Skin epidermis (tissue), 12 donors: ENCODE results near the gene FOXC2.
A peak's percentile ranks its signal among the peaks of the same experiment; 100 is the strongest.

Source experiments
- H3K27ac ChIP-seq, 21 experiments: fragments of 200-600 bp; sonication (generic) in 11 of 21; one replicate each; pipeline ENCODE4 v1.5.0; 2020; ENCODE audit warnings: mild to moderate bottlenecking in 3 of 21, inconsistent platforms in 2 of 21, moderate library complexity in 2 of 21
- H3K4me3 ChIP-seq, 7 experiments: fragments of 200-600 bp; sonication (generic) in 2 of 7; one replicate each; pipeline ENCODE4 v1.5.0; 2020; ENCODE audit warnings: inconsistent platforms in 2 of 7, mild to moderate bottlenecking in 2 of 7, moderate library complexity in 1 of 7

Gene FOXC2

DNA sequence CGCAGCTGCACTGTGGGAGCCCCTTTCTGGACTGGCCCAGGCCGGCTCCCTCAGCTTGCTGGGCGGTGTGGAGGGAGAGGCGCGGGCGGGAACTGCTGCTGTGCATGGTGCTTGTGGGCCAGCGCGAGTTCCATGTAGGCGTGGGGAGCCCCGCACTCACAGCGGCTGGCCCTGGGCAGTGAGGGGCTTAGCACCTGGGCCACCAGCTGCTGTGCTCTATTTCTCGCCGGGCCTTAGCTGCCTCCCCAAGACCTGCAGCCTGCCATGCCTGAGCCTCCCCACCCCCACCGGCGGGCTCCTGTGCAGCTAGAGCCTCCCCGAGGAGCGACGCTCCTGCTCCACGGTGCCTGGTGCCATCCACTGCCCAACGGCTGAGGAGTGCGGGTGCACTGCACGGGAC, 13.3 kb upstream of the FOXC2 start:
- Histone ChIP-seq H3K27ac (no peak overlapping the region), H3K4me3 (no peak overlapping the region)

DNA sequence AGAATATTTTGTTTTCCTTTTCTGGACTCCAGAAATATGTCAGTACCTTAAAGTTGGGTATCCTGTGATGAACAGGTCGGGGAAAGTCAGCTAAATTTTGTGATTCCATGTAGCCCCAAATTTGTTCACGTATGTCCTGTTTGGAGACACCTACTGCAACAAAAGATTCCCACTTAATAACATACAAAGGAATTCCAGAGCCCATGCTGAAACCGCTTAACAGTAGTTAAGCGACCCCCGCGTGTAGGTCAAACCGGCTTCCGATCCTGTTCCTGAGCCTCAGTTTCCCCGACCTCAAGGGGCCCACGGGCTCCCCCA, 12.1 kb upstream of the FOXC2 start:
- peak overlapping the region; percentile 46 to 99 (median 92) for H3K27ac ChIP-seq

GRCh38 chr16:86554917-86555703, 11.5 kb upstream of the FOXC2 start, which contains the start of gene MTHFSD:
MTHFSD (minus strand) TSS chr16:86555235; CDS start chr16:86555184, 51 bp downstream.
- Histone ChIP-seq H3K27ac (peak within 1 kb of the TSS; percentile 46 to 99 (median 92)), H3K4me3 (peak within 1 kb of the TSS; percentile 82 to 96 (median 87))

More for the DNA sequence above, 12.1 kb upstream of the FOXC2 start:
- H3K4me3 ChIP-seq: peak overlapping the region; percentile 82 to 96 (median 87)

DNA sequence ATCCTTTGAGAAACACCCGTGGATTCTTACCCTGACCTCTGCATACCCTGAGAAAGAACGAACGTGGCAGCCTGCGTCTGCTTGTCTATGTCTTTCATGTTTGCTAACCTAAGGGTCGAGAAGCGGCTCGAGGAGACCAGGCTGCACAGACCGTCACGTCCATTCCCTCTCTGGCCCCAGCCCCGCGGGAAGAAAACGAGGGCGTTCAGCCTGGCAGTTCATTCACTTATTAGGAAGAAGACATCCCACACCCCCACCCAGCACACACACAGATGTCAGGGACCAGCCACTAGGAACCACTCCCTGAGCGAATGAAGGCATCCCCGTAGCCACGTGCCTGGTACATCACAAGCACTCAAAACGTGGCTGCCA, 10.9 kb upstream of the FOXC2 start:
- peak overlapping the region in 17 of 21 experiments; percentile 78 to 99 (median 94) for H3K27ac ChIP-seq
- H3K4me3 ChIP-seq: peak overlapping the region; percentile 82 to 96 (median 87)

DNA sequence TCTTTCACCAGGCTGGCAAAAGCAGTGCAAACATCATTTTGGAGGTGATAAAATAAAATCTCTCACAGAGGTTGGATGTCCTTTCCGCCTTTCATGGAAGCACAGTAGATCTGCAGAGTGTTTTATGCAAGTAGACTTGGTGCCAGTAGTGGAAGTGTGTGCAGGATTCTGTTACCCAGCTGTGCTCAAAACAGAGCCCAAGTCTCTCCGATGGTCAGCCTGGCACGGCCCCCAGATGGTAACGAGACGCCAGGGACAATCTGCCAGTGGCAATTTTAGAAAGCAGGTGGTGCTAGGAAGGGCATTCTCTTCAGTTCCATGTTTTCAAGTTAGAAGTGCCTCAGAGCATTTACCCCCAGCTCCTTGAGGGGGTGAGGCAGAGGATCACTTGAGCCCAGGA, 10.1 kb upstream of the FOXC2 start:
- no peak overlapping the region for H3K27ac ChIP-seq
- H3K4me3 ChIP-seq: no peak overlapping the region

GRCh38 chr16:86557587-86557986, 9.0 kb upstream of the FOXC2 start:
- Histone ChIP-seq H3K27ac (no peak overlapping the region), H3K4me3 (no peak overlapping the region)

DNA sequence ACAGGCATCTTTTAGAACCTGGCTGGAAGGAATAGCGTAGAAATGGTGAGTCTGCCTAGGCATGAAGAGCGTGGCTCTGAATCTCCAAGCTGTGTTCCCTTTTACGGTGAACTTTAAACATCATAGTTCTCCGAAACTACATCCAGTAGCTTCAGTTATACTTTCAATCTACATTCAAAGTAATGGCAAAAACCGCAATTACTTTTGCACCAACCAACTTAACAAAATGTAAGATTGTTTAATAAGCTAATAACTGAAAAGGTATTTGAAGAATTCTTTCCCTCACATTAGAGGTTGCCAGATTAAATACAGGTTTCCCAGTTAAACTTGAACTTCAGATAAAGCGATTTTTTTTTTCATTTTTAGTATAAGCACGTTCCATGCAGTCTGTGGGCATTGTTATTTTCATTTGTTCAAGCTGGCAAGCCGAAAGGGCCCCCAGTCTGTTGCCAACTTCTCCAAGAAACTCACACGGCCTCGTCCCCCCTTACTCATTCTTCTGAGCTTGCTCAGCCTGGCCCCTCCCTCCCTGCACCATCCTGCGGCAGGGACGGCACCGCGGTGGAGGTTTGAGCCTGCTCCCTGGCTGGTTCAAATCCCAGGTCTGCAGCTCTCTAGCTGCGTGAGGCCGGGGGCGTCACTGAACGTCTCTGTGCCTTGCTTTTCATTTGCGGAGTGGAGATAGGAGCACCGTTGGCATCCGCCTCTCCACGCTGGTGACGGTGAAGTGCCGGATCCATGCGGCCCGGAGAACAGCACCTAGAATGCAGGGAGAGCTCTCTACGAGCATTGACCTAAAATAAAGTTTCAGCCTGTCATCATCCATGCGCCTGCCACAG, 8.1 kb upstream of the FOXC2 start:
- Histone ChIP-seq H3K4me3 (no peak overlapping the region), H3K27ac (no peak overlapping the region)

- Histone ChIP-seq H3K27ac (no peak overlapping the region), H3K4me3 (no peak overlapping the region)
Observed at GRCh38 chr16:86559802-86560305, 6.8 kb upstream of the FOXC2 start.

DNA sequence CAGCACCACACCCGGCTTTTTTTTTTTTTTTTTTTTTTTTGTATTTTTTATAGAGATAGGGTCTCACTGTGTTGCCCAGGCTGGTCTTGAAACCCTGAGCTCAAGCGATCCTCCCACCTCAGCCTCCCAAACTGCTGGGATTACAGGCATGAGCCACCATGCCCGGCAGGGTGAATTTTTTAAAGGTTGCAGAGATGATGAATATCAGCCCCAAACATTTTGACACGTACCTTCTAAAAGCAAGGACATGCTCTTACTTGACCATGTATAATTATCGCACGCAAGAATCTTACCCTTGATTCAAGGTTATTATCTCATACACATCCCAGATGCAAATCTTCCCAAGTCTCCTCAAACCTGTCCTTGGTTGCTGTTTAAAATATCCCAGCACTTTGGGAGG, 4.3 kb upstream of the FOXC2 start:
- no peak overlapping the region for H3K27ac ChIP-seq
- no peak overlapping the region for H3K4me3 ChIP-seq

DNA sequence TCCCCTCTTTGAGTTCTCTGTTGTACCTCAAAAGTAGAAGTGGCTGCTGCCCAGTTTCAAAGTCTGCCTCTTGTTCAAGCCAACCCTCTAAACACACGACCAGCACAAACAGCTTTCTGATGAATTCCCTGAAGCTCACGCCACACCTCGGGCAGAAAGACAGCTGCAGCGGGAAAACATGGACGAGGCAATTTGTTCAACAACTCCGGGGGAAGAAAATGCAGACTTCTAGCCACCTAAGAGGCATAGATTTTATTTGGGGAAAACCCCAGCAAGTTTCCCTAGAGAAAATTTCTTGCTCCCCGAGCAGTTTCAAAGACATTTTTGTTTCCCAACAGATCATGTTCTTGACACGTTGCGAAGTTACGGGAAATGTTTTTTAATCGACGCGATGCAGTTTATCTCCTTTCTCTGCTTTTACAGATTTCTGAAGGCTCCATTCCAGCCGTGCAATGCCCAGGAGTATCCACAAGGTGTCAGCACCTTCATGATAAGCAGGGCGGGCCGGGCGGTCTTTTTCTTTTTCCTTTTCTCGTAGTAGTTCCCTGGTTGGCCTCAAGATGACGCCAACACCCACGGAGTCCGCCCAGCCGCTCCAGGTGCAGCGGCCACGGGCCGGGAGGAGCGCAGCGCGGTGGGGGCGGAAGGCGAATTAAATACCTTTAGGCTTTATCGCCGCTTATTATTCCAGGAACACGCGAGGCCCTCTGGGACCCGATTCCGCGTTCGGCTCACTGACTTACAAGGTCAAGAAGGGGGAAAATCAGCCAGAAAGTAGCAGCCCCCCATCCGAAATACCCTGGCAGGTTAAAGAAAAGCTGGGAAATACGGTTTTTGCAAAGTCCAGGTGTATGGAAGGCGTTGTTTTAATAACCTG, 2.9 kb upstream of the FOXC2 start:
- H3K27ac ChIP-seq: no peak overlapping the region
- no peak overlapping the region for H3K4me3 ChIP-seq

GRCh38 chr16:86565181-86565631, 1.4 kb upstream of the FOXC2 start:
- H3K4me3 ChIP-seq: no peak overlapping the region
- no peak overlapping the region for H3K27ac ChIP-seq

DNA sequence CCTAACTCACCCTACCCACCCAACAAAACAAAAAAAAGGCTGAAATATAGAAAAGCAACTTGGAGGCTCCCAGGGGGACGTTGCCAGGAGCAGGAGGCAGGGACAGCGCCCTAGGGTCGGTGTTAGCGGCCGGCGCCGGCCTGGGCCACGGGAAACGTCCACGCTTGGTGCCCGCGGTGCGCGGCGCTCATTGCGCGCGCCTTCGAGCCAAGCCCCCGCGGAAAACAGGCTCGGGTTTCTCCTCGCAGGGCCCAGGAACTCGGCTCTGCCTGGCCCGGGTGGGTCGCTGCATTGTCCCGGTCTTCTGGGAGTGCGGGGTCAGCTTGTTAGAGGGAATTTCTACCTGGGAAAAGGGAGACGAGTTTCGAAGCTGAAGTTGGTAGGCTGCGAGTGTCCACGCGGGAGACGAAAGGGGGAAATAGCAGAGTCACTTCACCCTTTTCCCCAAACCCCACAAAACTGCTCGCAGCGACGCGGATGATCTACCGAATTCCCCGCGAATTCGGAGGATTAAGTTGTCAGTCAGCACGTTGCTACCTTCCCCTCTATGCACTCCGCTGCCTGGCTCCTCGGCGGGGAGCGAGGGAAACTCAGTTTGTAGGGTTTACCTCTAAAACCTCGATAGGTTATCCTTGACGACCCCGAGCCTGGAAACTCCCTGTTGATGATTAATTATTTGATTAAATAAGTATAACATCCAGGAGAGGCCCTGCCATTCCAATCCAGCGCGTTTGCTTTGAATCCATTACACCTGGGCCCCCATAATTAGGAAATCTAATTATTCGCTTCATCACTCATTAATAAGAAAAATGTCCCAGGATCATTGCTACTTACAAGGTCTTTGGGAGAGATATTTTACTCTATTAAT, 751 bp upstream of the FOXC2 start:
- H3K27ac ChIP-seq: no peak overlapping the region
- H3K4me3 ChIP-seq: peak overlapping the region in 1 of 7 experiments; percentile 27

- Histone ChIP-seq H3K27ac (no peak overlapping the region), H3K4me3 (peak overlapping the region in 6 of 7 experiments; percentile 13 to 28 (median 16))
Observed at GRCh38 chr16:86566966-86567700, 504 bp downstream of the FOXC2 start.

DNA sequence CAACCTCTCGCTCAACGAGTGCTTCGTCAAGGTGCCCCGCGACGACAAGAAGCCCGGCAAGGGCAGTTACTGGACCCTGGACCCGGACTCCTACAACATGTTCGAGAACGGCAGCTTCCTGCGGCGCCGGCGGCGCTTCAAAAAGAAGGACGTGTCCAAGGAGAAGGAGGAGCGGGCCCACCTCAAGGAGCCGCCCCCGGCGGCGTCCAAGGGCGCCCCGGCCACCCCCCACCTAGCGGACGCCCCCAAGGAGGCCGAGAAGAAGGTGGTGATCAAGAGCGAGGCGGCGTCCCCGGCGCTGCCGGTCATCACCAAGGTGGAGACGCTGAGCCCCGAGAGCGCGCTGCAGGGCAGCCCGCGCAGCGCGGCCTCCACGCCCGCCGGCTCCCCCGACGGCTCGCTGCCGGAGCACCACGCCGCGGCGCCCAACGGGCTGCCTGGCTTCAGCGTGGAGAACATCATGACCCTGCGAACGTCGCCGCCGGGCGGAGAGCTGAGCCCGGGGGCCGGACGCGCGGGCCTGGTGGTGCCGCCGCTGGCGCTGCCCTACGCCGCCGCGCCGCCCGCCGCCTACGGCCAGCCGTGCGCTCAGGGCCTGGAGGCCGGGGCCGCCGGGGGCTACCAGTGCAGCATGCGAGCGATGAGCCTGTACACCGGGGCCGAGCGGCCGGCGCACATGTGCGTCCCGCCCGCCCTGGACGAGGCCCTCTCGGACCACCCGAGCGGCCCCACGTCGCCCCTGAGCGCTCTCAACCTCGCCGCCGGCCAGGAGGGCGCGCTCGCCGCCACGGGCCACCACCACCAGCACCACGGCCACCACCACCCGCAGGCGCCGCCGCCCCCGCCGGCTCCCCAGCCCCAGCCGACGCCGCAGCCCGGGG, 1.3 kb downstream of the FOXC2 start:
- Histone ChIP-seq H3K4me3 (peak overlapping the region in 2 of 7 experiments; percentile 10 to 28), H3K27ac (no peak overlapping the region)

GRCh38 chr16:86568677-86569623, 2.3 kb downstream of the FOXC2 start:
- peak overlapping the region in 1 of 7 experiments; percentile 11 for H3K4me3 ChIP-seq
- no peak overlapping the region for H3K27ac ChIP-seq
